PC-9 (cell line): ENCODE measurements around the gene RNF130.

ENCODE experiments used
- CTCF ChIP-seq: fragments of 200-600 bp; sonication (generic); conservative IDR thresholded peaks from 2 replicates; pipeline ENCODE4 v1.6.1; 2017; ENCODE audit warnings: mixed run types, antibody characterized with exemption, mild to moderate bottlenecking, moderate library complexity
- EZH2 ChIP-seq: fragments of 200-600 bp; sonication (generic); IDR thresholded peaks from 2 replicates; pipeline ENCODE4 v1.8.0; 2017; ENCODE audit warnings: antibody characterized with exemption, low read depth

GRCh38 chr5:180088561-180088960, 17.0 kb upstream of the RNF130 start:
- no peak for TF ChIP-seq CTCF
- no peak for TF ChIP-seq EZH2
